Myocyte (in vitro differentiated cells): ENCODE data around the gene GPAM. TPM values are rescaled to one million over a fixed set of nuclear protein-coding genes. Genes with fewer than 3 reads are reported as not detected.
A peak's percentile ranks its signal among the peaks of the same experiment; 100 is the strongest.

ENCODE experiments used
- DNase-seq: peaks from one replicate; pipeline ENCODE4 v3.0.0-alpha.2; 2012; ENCODE audit warnings: low read depth
- total RNA-seq: library from RNA; depleted of rRNA; stranded (reverse); fragments of >200 nt; gene quantifications from 2 replicates; pipeline ENCODE4 v1.2.3, GENCODE V29; 2014

The GPAM gene
- total RNA-seq, 1 donor from 2014 or later: 10.5 TPM

- DNase-seq: no peak
These were observed 814 bp upstream of the GPAM start for GRCh38 chr10:112184379-112184778.

GRCh38 chr10:112184052-112184371, 447 bp upstream of the GPAM start:
- DNase-seq: no peak

- DNase-seq: no peak
These were observed 709 bp downstream of the GPAM start for GRCh38 chr10:112182784-112183328.

GRCh38 chr10:112177247-112177646, 6.3 kb downstream of the GPAM start:
- DNase-seq: no peak

GRCh38 chr10:112176543-112176942, 7.0 kb downstream of the GPAM start:
- no peak for DNase-seq

- no peak for DNase-seq
These were observed 8.2 kb downstream of the GPAM start for GRCh38 chr10:112175409-112175808.

- no peak for DNase-seq
These were observed 10.4 kb downstream of the GPAM start for GRCh38 chr10:112173206-112173605.

GRCh38 chr10:112168733-112169132, 14.8 kb downstream of the GPAM start:
- DNase-seq: no peak

GRCh38 chr10:112166800-112167199, 16.8 kb downstream of the GPAM start:
- no peak for DNase-seq

GRCh38 chr10:112161757-112162518, 21.6 kb downstream of the GPAM start:
- no peak for DNase-seq

GRCh38 chr10:112160834-112161233, 22.7 kb downstream of the GPAM start:
- no peak for DNase-seq

- DNase-seq: no peak
These were observed 24.1 kb downstream of the GPAM start for GRCh38 chr10:112159469-112159868.

GRCh38 chr10:112151524-112152039, 32.0 kb downstream of the GPAM start:
- DNase-seq: no peak

GRCh38 chr10:112148331-112148730, 35.2 kb downstream of the GPAM start:
- no peak for DNase-seq

GRCh38 chr10:112146799-112147198, 36.8 kb downstream of the GPAM start:
- DNase-seq: no peak

GRCh38 chr10:112145263-112145662, 38.3 kb downstream of the GPAM start:
- DNase-seq: no peak

- DNase-seq: no peak
These were observed 40.1 kb downstream of the GPAM start for GRCh38 chr10:112143420-112143819.

GRCh38 chr10:112141292-112141691, 42.3 kb downstream of the GPAM start:
- DNase-seq: no peak

GRCh38 chr10:112140110-112140970, 43.2 kb downstream of the GPAM start:
- peak; percentile 67 for DNase-seq

- no peak for DNase-seq
These were observed 44.4 kb downstream of the GPAM start for GRCh38 chr10:112139176-112139575.

GRCh38 chr10:112137154-112137987, 46.2 kb downstream of the GPAM start:
- peak; percentile 73 for DNase-seq
